Measurements from ENCODE around the gene FCRLA.

Gene FCRLA

GRCh38 chr1:161733526-161733925, 26.5 kb downstream of the FCRLA start:
- DNase-seq (ENCODE audit: low read depth), result no peak

GRCh38 chr1:161735837-161736236, 28.8 kb downstream of the FCRLA start:
- no peak for DNase-seq (ENCODE audit: low read depth)

GRCh38 chr1:161736335-161736969, 29.4 kb downstream of the FCRLA start:
- no peak for DNase-seq (ENCODE audit: low read depth)

GRCh38 chr1:161737625-161738024, 30.6 kb downstream of the FCRLA start:
- DNase-seq (ENCODE audit: low read depth), result no peak

GRCh38 chr1:161738627-161739287, 31.7 kb downstream of the FCRLA start:
- DNase-seq (ENCODE audit: low read depth), result no peak

- DNase-seq (ENCODE audit: low read depth), result no peak
Observed at GRCh38 chr1:161739865-161740566, 33.0 kb downstream of the FCRLA start.

- DNase-seq (ENCODE audit: low read depth), result no peak
Observed at GRCh38 chr1:161740921-161741320, 33.9 kb downstream of the FCRLA start.

- no peak for DNase-seq (ENCODE audit: low read depth)
Observed at GRCh38 chr1:161743231-161743630, 36.2 kb downstream of the FCRLA start.

GRCh38 chr1:161747801-161748200, 40.8 kb downstream of the FCRLA start:
- no peak for DNase-seq (ENCODE audit: low read depth)

- DNase-seq (ENCODE audit: low read depth), result peak; percentile 60
Observed at GRCh38 chr1:161749509-161750407, 42.7 kb downstream of the FCRLA start, which contains the start of gene DUSP12. Gene DUSP12, plus strand, starts transcription at chr1:161749786. Its CDS starts 16 bp downstream, at chr1:161749802.

- no peak for DNase-seq (ENCODE audit: low read depth)
Observed at GRCh38 chr1:161763522-161764098, 56.6 kb downstream of the FCRLA start.
